Psoas muscle (tissue), 8 donors: ENCODE results near the gene DNAJC15. TPM values are rescaled to one million over a fixed set of nuclear protein-coding genes. Genes with fewer than 3 reads are reported as not detected.
A peak's percentile ranks its signal among the peaks of the same experiment; 100 is the strongest.

ENCODE experiments used
- ATAC-seq, 4 donors: fragments of 200-7000 bp; cut with Tn5 transposase; one replicate each; pipeline ENCODE4 v1.9.1; 2020; ENCODE audit warnings: moderate library complexity in 3 of 4, mild to moderate bottlenecking in 2 of 4
- DNase-seq, 2 donors: peaks; one replicate each; pipeline ENCODE4 v3.0.0-alpha.2; 2020
- H3K27ac ChIP-seq: fragments of 200-600 bp; one replicate; pipeline ENCODE4 v1.8.0; 2022
- H3K27me3 ChIP-seq, 3 donors: fragments of 200-600 bp in 1 of 3; one replicate each; pipeline versions ENCODE4 v1.6.1 to v1.8.0; 2013 to 2022; ENCODE audit warnings: low read length in 2 of 3, mild to moderate bottlenecking in 2 of 3, moderate library complexity in 1 of 3; ENCODE audit not compliant: insufficient read depth in 3 of 3
- H3K36me3 ChIP-seq, 2 donors: fragments of 200-600 bp in 1 of 2; one replicate each; pipeline versions ENCODE4 v1.6.1 to v1.8.0; 2013 to 2022; ENCODE audit warnings: low read depth in 1 of 2, mild to moderate bottlenecking in 1 of 2, moderate library complexity in 1 of 2; ENCODE audit not compliant: insufficient read depth in 1 of 2
- H3K4me1 ChIP-seq: fragments of 200-600 bp; one replicate; pipeline ENCODE4 v1.8.0; 2022
- H3K4me3 ChIP-seq: fragments of 200-600 bp; one replicate; pipeline ENCODE4 v1.8.0; 2022; ENCODE audit warnings: mild to moderate bottlenecking
- H3K9me3 ChIP-seq: fragments of 200-600 bp; one replicate; pipeline ENCODE4 v1.8.0; 2022
- CTCF ChIP-seq: fragments of 200-600 bp; IDR thresholded peaks from one replicate; pipeline ENCODE4 v1.8.0; 2022; ENCODE audit warnings: antibody characterized with exemption
- WGBS, 3 donors: extraction: QIAGEN DNeasy Blood & Tissue Kit; methylation state at CpG; one replicate each; pipeline versions ENCODE4 v1.1.6 to v1.1.7; 2013; 5-methylcytosine and 5-hydroxymethylcytosine counted together
- intact Hi-C, 2 donors: fragments of 100-400 bp; cut with DNase I; formaldehyde crosslinking; loops; one replicate each; pipeline versions ENCODE4 v1.11.0 to v1.14.2; 2022
- polyA plus RNA-seq, 3 donors: library from polyadenylated mRNA; stranded (reverse); fragments of 200-250 nt; gene quantifications; one replicate each; pipeline ENCODE4 v1.2.3, GENCODE V29; 2013
- total RNA-seq, 4 donors: library from RNA; stranded (reverse); fragmentation: NEBNext Ultra II Directional in 2 of 4; extraction: Animal tissue kit (Norgen Biotek cat#: 25700) in 2 of 4; gene quantifications; one replicate each; pipeline versions ENCODE4 v1.2.1 to v1.2.4, GENCODE V29; 2021 to 2023
- donor health status: healthy with polysubstance abuse.
- donor health status: DM: no; HTN: no; CAD: no; lungs with moderate emphysema.
- donor health status: Bipolar disorder and iron deficiency.
- donor health status: healthy.
- donor health status: DM: yes; HTN: yes; CAD: no.
- donor health status: DM: no; HTN: no; CAD: no.
- donor health status: DM: no; HTN: no; CAD: no.
- donor health status: DM: yes; HTN: yes; CAD: no.

The DNAJC15 gene
- total and polyA plus RNA-seq, 7 donors: 9.4 to 22.4 (median 13.6) TPM

- H3K27ac ChIP-seq: no peak overlapping the region
These were observed 22.9 kb downstream of the DNAJC15 start for GRCh38 chr13:43046259-43046658.

GRCh38 chr13:43054803-43055802 is 31.7 kb downstream of the DNAJC15 start:
- no peak for TF ChIP-seq CTCF
- H3K27ac ChIP-seq: peak overlapping the region; percentile 33
- peaks cover 9% of the 10 kb centered on the region for H3K4me1 ChIP-seq
- H3K27me3 ChIP-seq: no peaks in the 10 kb centered on the region
- ATAC-seq (peak; percentile 30 to 73 (median 44)), DNase-seq (peak in 1 of 2 donors; percentile 46)
- peak overlapping the region; percentile 57 for H3K4me3 ChIP-seq
- intact Hi-C loops: no loop called here
- 20 to 24% (median 22%) methylated on average over 13 of the region's 13 CpGs for whole genome bisulfite sequencing, 3 donors
- H3K9me3 ChIP-seq: peaks cover 9% of the 10 kb centered on the region
- no peaks in the 10 kb centered on the region for H3K36me3 ChIP-seq

More at GRCh38 chr13:43046259-43046658, 22.9 kb downstream of the DNAJC15 start:
- WGBS, 3 donors: 93 to 96% (median 95%) methylated on average over 6 of the region's 6 CpGs
- Histone ChIP-seq H3K4me1 (no peaks in the 10 kb centered on the region), H3K36me3 (no peaks in the 10 kb centered on the region), H3K27me3 (no peaks in the 10 kb centered on the region), H3K4me3 (no peak overlapping the region), H3K9me3 (no peaks in the 10 kb centered on the region)
- intact Hi-C loops: loop anchor here in 1 of 2 donors (5.0 kb wide), 1 partner anchor 54 kb away; the partner anchor contains the start of gene EPSTI1
- DNase-seq (no peak), ATAC-seq (no peak)
- no peak for TF ChIP-seq CTCF

- TF ChIP-seq CTCF: no peak
- H3K27me3 ChIP-seq: no peaks in the 10 kb centered on the region
- H3K36me3 ChIP-seq: no peaks in the 10 kb centered on the region
- 71 to 87% (median 79%) methylated on average over 3 of the region's 3 CpGs for WGBS, 3 donors
- no peak overlapping the region for H3K4me3 ChIP-seq
- intact Hi-C loops: no loop called here
- ATAC-seq (no peak), DNase-seq (no peak)
- peaks cover 9% of the 10 kb centered on the region for H3K4me1 ChIP-seq
- H3K9me3 ChIP-seq: peaks cover 5% of the 10 kb centered on the region
- no peak overlapping the region for H3K27ac ChIP-seq
These were observed 34.4 kb downstream of the DNAJC15 start for GRCh38 chr13:43057653-43058317.

DNA sequence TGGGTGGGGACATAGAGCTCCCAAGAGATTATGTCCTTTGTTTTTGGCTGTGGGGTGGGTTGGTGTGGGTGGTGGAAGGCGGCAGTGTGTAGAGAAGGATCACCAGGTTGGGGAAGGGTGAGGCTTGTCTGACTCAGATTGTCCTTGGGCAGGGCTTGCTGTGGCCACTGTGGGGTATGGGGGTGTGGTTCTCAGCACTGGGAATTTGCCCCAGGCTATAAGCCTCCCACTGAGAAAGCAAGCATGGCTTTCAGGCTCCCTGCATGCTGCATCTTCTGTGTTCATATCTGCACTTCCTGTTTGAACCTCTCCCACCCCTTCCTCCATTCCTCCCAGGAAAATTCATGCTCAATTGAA is 34.9 kb downstream of the DNAJC15 start:
- TF ChIP-seq CTCF: no peak
- H3K4me1 ChIP-seq: peaks cover 9% of the 10 kb centered on the region
- 79 to 81% (median 80%) methylated on average over 1 of the region's 1 CpG for WGBS, 3 donors
- H3K4me3 ChIP-seq: no peak overlapping the region
- H3K9me3 ChIP-seq: peaks cover under 1% of the 10 kb centered on the region
- DNase-seq (no peak), ATAC-seq (peak in 1 of 4 donors; percentile 38)
- no peaks in the 10 kb centered on the region for H3K36me3 ChIP-seq
- no peaks in the 10 kb centered on the region for H3K27me3 ChIP-seq
- intact Hi-C loops: no loop called here
- H3K27ac ChIP-seq: no peak overlapping the region
